Measurements from ENCODE around the gene HDAC9.

HDAC9 gene

GRCh38 chr7:18494821-18495408 is 634 bp upstream of the HDAC9 start:
- no peak for DNase-seq

- DNase-seq = no peak
These were observed 772 bp downstream of the HDAC9 start for GRCh38 chr7:18496341-18496700.

- DNase-seq = no peak
These were observed 1.5 kb downstream of the HDAC9 start for GRCh38 chr7:18497082-18497481.

- no peak for DNase-seq
These were observed 2.3 kb downstream of the HDAC9 start for GRCh38 chr7:18497800-18498199.

GRCh38 chr7:18498341-18498740 is 2.8 kb downstream of the HDAC9 start:
- DNase-seq = no peak

- no peak for DNase-seq
These were observed 4.0 kb downstream of the HDAC9 start for GRCh38 chr7:18499407-18500177.

- DNase-seq = no peak
These were observed 7.7 kb downstream of the HDAC9 start for GRCh38 chr7:18503126-18503866.

- no peak for DNase-seq
These were observed 9.4 kb downstream of the HDAC9 start for GRCh38 chr7:18504965-18505364.

- no peak for DNase-seq
These were observed 10.4 kb downstream of the HDAC9 start for GRCh38 chr7:18505870-18506460.

- DNase-seq = no peak
These were observed 13.2 kb downstream of the HDAC9 start for GRCh38 chr7:18508443-18509427.

- no peak for DNase-seq
These were observed 13.9 kb downstream of the HDAC9 start for GRCh38 chr7:18509481-18509880.

GRCh38 chr7:18511351-18512140 is 16.0 kb downstream of the HDAC9 start:
- DNase-seq = no peak

GRCh38 chr7:18513343-18513742 is 17.8 kb downstream of the HDAC9 start:
- no peak for DNase-seq

GRCh38 chr7:18515067-18515466 is 19.5 kb downstream of the HDAC9 start:
- no peak for DNase-seq

GRCh38 chr7:18517646-18518045 is 22.1 kb downstream of the HDAC9 start:
- DNase-seq = no peak

- DNase-seq = no peak
These were observed 23.0 kb downstream of the HDAC9 start for GRCh38 chr7:18518555-18518954.

- no peak for DNase-seq
These were observed 25.1 kb downstream of the HDAC9 start for GRCh38 chr7:18520450-18521235.

GRCh38 chr7:18521236-18521589 is 25.7 kb downstream of the HDAC9 start:
- DNase-seq = no peak

GRCh38 chr7:18521945-18522566 is 26.5 kb downstream of the HDAC9 start:
- DNase-seq = no peak

GRCh38 chr7:18524248-18524647 is 28.7 kb downstream of the HDAC9 start:
- DNase-seq = no peak
